ENCODE measurements around the gene KIF19.
"Not testable (repeated sequence)": the region's sequence is repeated elsewhere in the genome, so short reads cannot be mapped to it uniquely, and the experiment has no call there.

KIF19 gene, protein sequence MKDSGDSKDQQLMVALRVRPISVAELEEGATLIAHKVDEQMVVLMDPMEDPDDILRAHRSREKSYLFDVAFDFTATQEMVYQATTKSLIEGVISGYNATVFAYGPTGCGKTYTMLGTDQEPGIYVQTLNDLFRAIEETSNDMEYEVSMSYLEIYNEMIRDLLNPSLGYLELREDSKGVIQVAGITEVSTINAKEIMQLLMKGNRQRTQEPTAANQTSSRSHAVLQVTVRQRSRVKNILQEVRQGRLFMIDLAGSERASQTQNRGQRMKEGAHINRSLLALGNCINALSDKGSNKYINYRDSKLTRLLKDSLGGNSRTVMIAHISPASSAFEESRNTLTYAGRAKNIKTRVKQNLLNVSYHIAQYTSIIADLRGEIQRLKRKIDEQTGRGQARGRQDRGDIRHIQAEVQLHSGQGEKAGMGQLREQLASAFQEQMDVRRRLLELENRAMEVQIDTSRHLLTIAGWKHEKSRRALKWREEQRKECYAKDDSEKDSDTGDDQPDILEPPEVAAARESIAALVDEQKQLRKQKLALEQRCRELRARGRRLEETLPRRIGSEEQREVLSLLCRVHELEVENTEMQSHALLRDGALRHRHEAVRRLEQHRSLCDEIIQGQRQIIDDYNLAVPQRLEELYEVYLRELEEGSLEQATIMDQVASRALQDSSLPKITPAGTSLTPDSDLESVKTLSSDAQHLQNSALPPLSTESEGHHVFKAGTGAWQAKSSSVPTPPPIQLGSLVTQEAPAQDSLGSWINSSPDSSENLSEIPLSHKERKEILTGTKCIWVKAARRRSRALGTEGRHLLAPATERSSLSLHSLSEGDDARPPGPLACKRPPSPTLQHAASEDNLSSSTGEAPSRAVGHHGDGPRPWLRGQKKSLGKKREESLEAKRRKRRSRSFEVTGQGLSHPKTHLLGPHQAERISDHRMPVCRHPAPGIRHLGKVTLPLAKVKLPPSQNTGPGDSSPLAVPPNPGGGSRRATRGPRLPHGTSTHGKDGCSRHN

GRCh38 chr17:74325743-74326379, at the start of gene KIF19:
Gene KIF19, plus strand, starts transcription at chr17:74326226. Its CDS starts 124 bp downstream, at chr17:74326350.
- peak; percentile 40 for DNase-seq

DNA sequence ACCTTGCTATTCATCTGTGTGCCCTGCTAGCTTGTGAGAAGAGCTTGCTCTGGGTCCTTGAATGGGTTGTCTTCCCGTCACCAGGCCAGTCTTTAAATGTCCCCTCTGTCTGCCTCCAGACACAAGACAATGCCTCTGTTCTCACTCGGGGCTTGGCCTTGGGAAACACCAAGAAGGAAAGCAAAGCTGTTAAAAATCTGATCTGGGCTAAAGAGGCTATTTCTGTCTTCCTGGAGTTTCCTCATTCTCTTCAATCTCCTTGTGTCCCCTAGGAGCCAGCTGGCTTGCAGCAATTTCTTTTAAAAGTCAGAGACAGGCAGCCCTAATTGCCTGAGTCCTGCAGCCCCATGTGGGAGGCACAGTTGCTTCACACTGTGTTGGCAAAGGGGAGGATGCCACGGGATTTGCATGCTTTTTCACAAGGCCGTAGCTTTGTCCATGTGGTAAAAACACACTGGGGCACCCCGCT, 49.5 kb upstream of the KIF19 start:
- DNase-seq, result no peak

DNA sequence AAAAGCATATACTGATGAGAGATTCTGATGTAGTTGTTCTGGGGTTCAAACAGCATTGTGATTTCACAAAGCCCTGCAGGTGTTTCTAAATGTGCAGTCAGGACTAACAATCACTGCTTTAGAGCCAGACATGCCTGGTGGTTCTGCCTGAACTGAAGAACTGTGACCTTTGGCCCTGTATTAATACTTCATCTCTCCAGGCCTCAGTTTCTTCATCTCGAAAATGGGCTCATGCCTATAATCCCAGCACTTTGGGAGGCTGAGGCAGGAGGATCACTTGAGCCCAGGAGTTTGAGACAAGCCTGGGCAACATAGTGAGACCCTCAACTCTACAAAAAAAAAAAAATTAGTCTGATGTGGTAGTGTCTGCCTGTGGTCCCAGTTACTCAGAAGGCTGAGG, 48.1 kb upstream of the KIF19 start:
- DNase-seq, result no peak

GRCh38 chr17:74279617-74280016, 46.4 kb upstream of the KIF19 start:
- not testable (repeated sequence) for DNase-seq

DNA sequence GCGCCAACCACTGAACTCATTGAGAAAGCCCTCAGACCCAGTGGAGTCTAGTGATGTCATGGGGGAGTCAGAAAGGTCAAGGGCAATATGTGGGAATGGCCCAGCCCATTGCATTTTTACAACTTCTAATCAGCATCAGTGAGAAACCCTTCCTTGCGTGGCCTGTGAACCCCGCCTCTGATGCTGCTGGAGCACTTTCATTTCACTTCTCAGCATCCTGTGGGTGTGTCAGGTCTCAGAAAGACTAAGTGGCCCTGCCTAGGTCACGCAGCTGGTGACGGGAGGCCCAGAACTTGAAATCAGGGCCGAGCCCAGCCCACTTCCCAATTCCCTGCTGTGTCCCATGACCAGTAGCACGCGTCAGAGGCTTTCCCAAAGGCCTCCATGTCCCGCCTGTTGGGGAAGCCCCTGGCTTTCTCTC, 45.9 kb upstream of the KIF19 start:
- DNase-seq, result no peak

GRCh38 chr17:74281799-74282198, 44.2 kb upstream of the KIF19 start:
- DNase-seq, result no peak

GRCh38 chr17:74282274-74282586, 43.8 kb upstream of the KIF19 start:
- DNase-seq, result not testable (repeated sequence)

GRCh38 chr17:74282587-74283370, 43.2 kb upstream of the KIF19 start:
- DNase-seq, result no peak

DNA sequence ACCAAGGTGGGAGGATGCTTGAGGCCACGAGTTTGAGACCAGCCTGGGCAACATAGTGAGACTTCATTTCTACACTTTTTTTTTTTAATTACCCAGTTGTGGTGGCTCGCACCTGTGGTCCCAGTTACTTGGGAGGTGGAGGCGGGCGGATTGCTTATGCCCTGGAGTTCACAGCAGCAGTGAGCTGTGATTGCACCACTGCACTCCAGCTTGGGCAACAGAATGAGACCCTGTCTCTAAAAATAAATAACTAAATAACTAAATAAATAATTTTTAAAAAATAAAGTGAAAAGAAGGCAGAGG, 42.7 kb upstream of the KIF19 start:
- no peak for DNase-seq

GRCh38 chr17:74287031-74287602, 38.9 kb upstream of the KIF19 start:
- no peak for DNase-seq

- no peak for DNase-seq
Measured at GRCh38 chr17:74288785-74289184, 37.2 kb upstream of the KIF19 start.

DNA sequence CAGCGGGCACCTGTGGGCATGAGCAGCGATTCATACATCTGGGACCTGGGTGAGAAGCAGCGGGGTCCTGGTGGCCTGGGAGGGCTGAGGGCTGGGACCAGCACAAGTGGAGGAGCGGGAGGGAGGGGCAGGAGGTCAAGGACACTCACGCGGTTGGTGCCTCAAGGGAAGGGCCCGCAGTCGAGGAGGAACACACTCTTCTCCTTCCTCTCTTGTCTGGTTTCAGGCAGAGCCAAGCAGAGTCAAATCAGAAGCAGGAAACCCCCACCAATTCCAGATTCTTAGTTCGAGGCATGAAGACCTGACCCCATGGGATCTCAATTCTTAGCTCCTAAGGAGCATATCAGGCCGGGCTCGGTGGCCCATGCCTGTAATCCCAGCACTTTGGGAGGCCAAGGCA, 36.3 kb upstream of the KIF19 start:
- no peak for DNase-seq

GRCh38 chr17:74290340-74290739, 35.7 kb upstream of the KIF19 start:
- no peak for DNase-seq

- DNase-seq, result no peak
Measured at GRCh38 chr17:74292495-74292894, 33.5 kb upstream of the KIF19 start.

DNA sequence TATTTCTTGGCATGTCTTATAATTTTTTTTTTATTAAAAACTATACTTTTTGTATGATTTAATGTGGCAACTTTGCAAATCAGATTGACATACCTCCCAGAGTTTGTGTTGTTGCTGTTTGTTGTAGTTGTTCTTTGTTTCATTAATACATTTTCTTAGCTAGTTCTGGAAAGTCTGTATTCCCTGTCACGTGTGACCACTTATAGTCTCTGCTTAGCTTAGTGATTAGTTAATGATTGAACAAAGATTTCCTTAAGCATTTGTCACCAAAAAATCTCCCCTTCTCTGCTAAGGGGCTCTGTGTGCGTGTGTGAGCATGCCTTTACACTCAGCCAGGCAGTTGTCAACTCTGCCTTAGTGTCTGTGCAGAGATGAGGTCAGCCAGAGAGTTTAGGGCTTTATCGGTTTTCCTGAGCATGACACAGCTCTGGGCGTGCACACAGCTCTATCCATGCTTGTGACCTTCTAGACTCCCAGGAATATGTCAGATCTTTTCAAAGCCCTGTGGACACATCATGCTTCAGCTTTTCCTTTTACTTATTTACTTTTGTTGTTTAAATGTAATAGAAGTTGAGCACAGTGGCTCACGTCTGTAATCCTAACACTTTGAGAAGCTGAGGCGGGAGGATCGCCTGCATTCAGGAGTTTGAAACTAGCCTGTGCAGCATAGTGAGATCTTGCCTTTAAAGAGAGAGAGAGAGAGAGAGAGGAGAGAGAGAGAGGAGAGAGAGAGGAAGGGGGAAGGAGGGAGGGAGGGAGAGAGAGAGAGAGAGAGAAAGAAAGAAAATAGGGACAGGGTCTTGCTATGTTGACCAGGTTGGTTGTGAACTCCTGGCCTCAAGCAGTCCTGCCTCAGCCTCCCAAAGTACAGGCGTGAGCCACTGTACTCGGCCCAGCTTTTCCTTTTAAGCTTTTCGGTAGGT, 30.1 kb upstream of the KIF19 start:
- no peak for DNase-seq

- DNase-seq, result no peak
Measured at GRCh38 chr17:74296548-74296936, 29.5 kb upstream of the KIF19 start.

DNA sequence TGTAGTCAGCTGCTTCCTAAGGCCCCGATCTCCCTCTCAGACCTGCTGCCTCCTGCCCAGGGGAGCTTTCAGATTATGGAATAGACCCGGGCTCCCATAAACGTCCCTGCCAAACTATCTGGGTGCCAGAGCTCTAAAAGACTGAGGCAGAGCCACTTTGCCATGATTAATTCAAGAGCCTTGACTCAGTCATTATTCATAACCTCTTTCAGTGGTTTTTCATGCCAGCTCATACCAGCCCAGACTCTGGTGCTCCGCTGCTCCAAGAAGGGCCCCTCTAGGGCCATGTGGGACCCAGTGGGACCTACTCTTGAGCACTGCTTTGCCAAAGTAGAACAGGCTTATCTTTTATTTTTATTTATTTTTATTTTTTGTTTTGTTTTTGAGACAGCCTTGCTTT, 28.1 kb upstream of the KIF19 start:
- DNase-seq, result no peak

DNA sequence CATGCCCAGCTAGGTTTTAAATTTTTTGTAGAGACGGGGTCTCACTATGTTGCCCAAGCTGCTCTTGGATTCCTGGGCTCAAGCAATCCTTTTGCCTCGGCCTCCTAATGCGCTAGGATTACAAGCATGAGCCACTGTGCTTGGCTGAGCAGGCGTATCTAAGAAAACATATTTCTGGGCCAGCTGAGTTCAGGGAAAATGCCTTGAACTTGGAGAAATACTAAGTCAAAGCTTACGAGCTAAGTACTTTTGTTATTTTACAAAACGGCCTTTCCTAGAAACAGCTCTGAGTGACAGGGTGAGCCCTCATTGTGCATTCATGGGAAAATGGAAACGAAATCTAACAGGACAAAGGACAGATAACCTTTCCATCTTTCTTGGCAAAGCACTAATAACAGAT, 27.2 kb upstream of the KIF19 start:
- DNase-seq, result no peak

DNA sequence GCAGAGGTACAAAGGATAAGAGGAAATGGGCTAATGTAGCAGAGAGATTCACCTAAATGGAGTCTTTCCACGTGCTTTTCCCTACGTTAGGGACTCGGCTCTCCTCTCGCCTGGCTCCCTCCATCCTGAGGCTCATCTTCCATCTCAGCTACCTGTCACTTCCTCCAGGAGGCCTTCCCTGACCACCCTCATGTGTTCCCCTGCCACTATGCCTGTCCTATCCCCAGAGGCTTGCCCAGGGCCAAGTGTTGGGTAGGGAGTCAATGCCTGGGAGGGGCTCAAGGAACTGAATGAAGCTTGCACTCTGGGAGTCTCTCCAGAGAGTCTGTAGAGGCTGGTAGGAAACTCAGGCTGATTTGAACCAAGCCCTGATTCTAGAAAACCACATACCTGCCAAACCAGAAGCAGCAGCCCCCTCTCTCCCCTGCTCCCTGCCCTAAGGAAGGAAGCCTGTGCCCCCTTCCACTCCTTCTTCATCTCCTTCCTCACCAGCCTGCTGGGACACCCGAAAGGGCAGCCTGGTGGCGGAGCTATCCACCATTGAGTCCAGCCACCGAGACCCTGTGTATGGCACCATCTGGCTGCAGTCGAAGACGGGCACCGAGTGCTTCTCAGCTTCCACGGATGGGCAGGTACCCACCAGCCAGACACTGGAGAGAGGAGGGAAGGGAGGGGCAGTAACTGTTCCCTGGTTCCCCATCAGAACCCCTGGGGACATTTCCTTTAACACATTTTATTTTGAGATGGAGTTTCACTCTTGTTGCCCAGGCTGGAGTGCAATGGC, 26.6 kb upstream of the KIF19 start:
- DNase-seq, result no peak

- peak; percentile 10 for DNase-seq
Measured at GRCh38 chr17:74303305-74303704, 22.7 kb upstream of the KIF19 start.

All from NCI-H2029 (cell line).